ENCODE measurements around the gene DNMT3L.

GRCh38 chr21:44282370-44282769, 20.7 kb upstream of the DNMT3L start:
- no peak for TF ChIP-seq CTCF (optimal IDR thresholded peaks at IDR 0.05 in 1 of 3, IDR thresholded peaks at IDR 0.05 in 1 of 3, conservative IDR thresholded peaks at IDR 0.05 in 1 of 3; ENCODE audit: extremely low read depth in 1 of 3, insufficient read depth in 2 of 3, low read length in 3 of 3)
- no peak for TF ChIP-seq EZH2 (IDR thresholded peaks at IDR 0.05; ENCODE audit: low read length)
